Heart left ventricle (tissue), 16 donors: ENCODE results near the gene HPGD. TPM values are rescaled to one million over a fixed set of nuclear protein-coding genes. Genes with fewer than 3 reads are reported as not detected.

Experiments
- ATAC-seq, 4 donors: fragments of 200-7000 bp; cut with Tn5 transposase; one replicate each; pipeline ENCODE4 v1.9.1; 2020 to 2022; ENCODE audit warnings: moderate library complexity in 4 of 4, mild to moderate bottlenecking in 3 of 4, moderate number of reproducible peaks in 1 of 4
- DNase-seq, 5 donors: peaks; one replicate each; pipeline ENCODE4 v3.0.0-alpha.2; 2020
- H3K27ac ChIP-seq, 12 donors: fragments of 200-600 bp; sonication (generic) in 4 of 12; one replicate each; pipeline versions ENCODE4 v1.5.0 to v1.8.0; 2016 to 2022; ENCODE audit warnings: mild to moderate bottlenecking in 2 of 12
- H3K27me3 ChIP-seq, 9 donors: fragments of 200-600 bp; sonication (generic) in 2 of 9; one replicate each; pipeline versions ENCODE4 v1.5.1 to v1.8.0; 2016 to 2022; ENCODE audit warnings: mild to moderate bottlenecking in 3 of 9
- H3K36me3 ChIP-seq, 9 donors: fragments of 200-600 bp; sonication (generic) in 2 of 9; one replicate each; pipeline versions ENCODE4 v1.5.0 to v1.8.0; 2018 to 2022; ENCODE audit warnings: mild to moderate bottlenecking in 2 of 9
- H3K4me1 ChIP-seq, 12 donors: fragments of 200-600 bp; sonication (generic) in 4 of 12; one replicate each; pipeline versions ENCODE4 v1.5.0 to v1.8.0; 2016 to 2022; ENCODE audit warnings: mild to moderate bottlenecking in 3 of 12
- H3K4me3 ChIP-seq, 12 donors: fragments of 200-600 bp; sonication (generic) in 4 of 12; one replicate each; pipeline versions ENCODE4 v1.5.0 to v1.8.0; 2017 to 2022; ENCODE audit warnings: mild to moderate bottlenecking in 9 of 12, moderate library complexity in 4 of 12
- H3K9me3 ChIP-seq, 12 donors: fragments of 200-600 bp; sonication (generic) in 4 of 12; one replicate each; pipeline versions ENCODE4 v1.5.0 to v1.8.0; 2016 to 2022; ENCODE audit warnings: mild to moderate bottlenecking in 1 of 12
- CTCF ChIP-seq, 12 donors: fragments of 200-600 bp; sonication (generic) in 4 of 12; IDR thresholded peaks; one replicate each; pipeline versions ENCODE4 v1.5.0 to v1.8.0; 2018 to 2022; ENCODE audit warnings: antibody characterized with exemption in 12 of 12, mild to moderate bottlenecking in 5 of 12
- POLR2A ChIP-seq, 2 donors: fragments of 450-650 bp; IDR thresholded peaks; one replicate each; pipeline ENCODE4 v1.6.1; 2017; ENCODE audit warnings: antibody characterized with exemption in 2 of 2, mild to moderate bottlenecking in 2 of 2, moderate library complexity in 2 of 2
- WGBS, 4 donors: extraction: QIAGEN DNeasy Blood & Tissue Kit in 2 of 4; methylation state at CpG; one replicate each; pipeline versions ENCODE4 v1.1.5 to v1.1.7; 2013 to 2018; 5-methylcytosine and 5-hydroxymethylcytosine counted together
- intact Hi-C, 10 donors: fragments of 100-400 bp; cut with DNase I; formaldehyde crosslinking; loops; one replicate each; pipeline versions ENCODE4 v1.11.1 to v1.14.2; 2022
- polyA plus RNA-seq, 2 donors: library from polyadenylated mRNA; stranded (reverse); fragments of 200-250 nt; gene quantifications; one replicate each; pipeline ENCODE4 v1.2.3, GENCODE V29; 2013
- total RNA-seq, 9 donors: library from RNA; depleted of rRNA in 2 of 9; stranded (reverse); fragments of >200 nt in 2 of 9; fragmentation: NEBNext Ultra II Directional in 3 of 9; extraction: Animal tissue kit (Norgen Biotek cat#: 25700) in 3 of 9; gene quantifications; one replicate each; pipeline versions ENCODE4 v1.1.0 to v1.2.4, GENCODE V29; 2016 to 2023
- donor health status: ischemic (EF 13 %, LVEDD 7.1; RV severe dilation, severe dysfunction).
- donor health status: healthy with polysubstance abuse.
- donor health status: DM: no; HTN: yes; CAD: no.
- donor health status: DM: no; HTN: no; CAD: no.
- donor health status: ischemic (EF 25% LVEDD 6.9; RV normal size, moderate dysfunction).
- donor health status: ischemic (EF 25% LVEDD 5.7; RV mildly dilated, moderate dysfunction).
- donor health status: healthy.
- donor health status: DM: yes; HTN: yes; CAD: no.
- donor health status: ischemic (EF 35%, LVEDD 5.7; RV mildly dilated, moderate dysfunction).
- donor health status: nonischemic (EF 11% LVEDD 7.7; RV severe dilation, severe dysfunction).
- donor health status: DM: yes; HTN: yes; CAD: no.
- donor health status: PGD.
- donor health status: ischemic (EF 29% LVEDD 5.4; RV normal size, mild dysfunction).
- donor health status: nonischemic (EF 23%, LVEDD 6.1; RV moderate dilation, normal function).

Gene HPGD
- total and polyA plus RNA-seq, 11 donors, result 0.29 to 4.7 (median 0.91) TPM

DNA sequence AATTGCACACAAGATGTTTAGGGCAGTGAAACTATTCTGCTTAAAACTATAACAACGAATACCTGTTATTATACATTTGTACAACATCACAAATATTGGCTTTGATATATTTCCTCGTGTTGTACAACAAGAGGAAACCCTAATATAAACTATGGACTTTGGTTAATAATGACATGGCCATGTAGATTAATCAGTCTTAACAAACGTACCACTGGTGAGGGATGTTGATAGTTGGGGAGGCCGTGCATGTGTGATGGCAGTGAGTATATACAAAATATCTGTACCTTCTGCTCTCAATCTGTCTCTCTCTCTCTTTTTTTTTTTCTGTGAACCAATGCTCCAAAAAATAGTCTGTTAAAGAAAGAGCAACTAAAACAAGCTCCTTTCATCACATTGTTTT lies 22.2 kb upstream of the HPGD start:
- H3K27ac ChIP-seq, result no peak overlapping the region
- DNase-seq (no peak), ATAC-seq (no peak)
- H3K9me3 ChIP-seq, result peaks cover 0 to 11% (median 0%) of the 10 kb centered on the region in 12 donors
- no peaks in the 10 kb centered on the region for H3K36me3 ChIP-seq
- no peaks in the 10 kb centered on the region for H3K27me3 ChIP-seq
- no peak overlapping the region for H3K4me3 ChIP-seq
- TF ChIP-seq CTCF (IDR thresholded peaks at IDR 0.05) (no peak), POLR2A (IDR thresholded peaks at IDR 0.05) (no peak)
- 61 to 79% (median 77%) methylated on average over 4 of the region's 4 CpGs for WGBS, 4 donors
- no peaks in the 10 kb centered on the region for H3K4me1 ChIP-seq
- intact Hi-C loops, result no loop called here

- intact Hi-C loops, result no loop called here
- no peak for ATAC-seq
- no peak overlapping the region for H3K4me3 ChIP-seq
- H3K36me3 ChIP-seq, result no peaks in the 10 kb centered on the region
- H3K27ac ChIP-seq, result no peak overlapping the region
- WGBS, 4 donors, result 85 to 91% (median 88%) methylated on average over 8 to 10 of the region's 10 CpGs
- peaks cover 0 to 11% (median 0%) of the 10 kb centered on the region in 12 donors for H3K9me3 ChIP-seq
- H3K27me3 ChIP-seq, result no peaks in the 10 kb centered on the region
- H3K4me1 ChIP-seq, result no peaks in the 10 kb centered on the region
- no peak for DNase-seq
- TF ChIP-seq CTCF (IDR thresholded peaks at IDR 0.05) (no peak), POLR2A (IDR thresholded peaks at IDR 0.05) (no peak)
These were observed 17.9 kb upstream of the HPGD start for GRCh38 chr4:174540175-174540574.

GRCh38 chr4:174539571-174539970 lies 17.3 kb upstream of the HPGD start:
- TF ChIP-seq CTCF (IDR thresholded peaks at IDR 0.05) (no peak), POLR2A (IDR thresholded peaks at IDR 0.05) (no peak)
- intact Hi-C loops, result no loop called here
- 47 to 81% (median 77%) methylated on average over 3 of the region's 3 CpGs for WGBS, 4 donors
- Histone ChIP-seq H3K36me3 (no peaks in the 10 kb centered on the region), H3K27ac (no peak overlapping the region), H3K9me3 (peaks cover 0 to 11% (median 0%) of the 10 kb centered on the region in 12 donors), H3K4me1 (no peaks in the 10 kb centered on the region), H3K4me3 (no peak overlapping the region), H3K27me3 (no peaks in the 10 kb centered on the region)
- no peak for DNase-seq
- ATAC-seq, result no peak

DNA sequence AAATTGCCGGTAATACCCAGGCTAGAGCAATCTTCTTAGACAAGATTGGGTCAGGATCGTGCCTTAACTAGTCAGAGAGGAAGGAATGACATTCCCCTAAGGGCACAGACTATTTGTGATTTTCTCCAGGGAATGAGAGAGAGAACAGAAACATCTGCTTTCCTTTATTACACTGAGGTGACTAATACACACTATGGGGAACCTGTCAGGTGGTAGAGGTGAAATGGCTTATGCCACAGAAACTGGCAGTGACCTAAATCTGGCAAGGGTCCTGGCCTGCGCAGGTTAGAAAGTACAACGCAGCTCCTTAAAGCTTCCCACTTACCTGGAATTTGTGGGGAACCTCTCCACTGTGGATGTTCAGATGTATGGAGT lies 16.6 kb upstream of the HPGD start:
- ATAC-seq (no peak), DNase-seq (no peak)
- Histone ChIP-seq H3K9me3 (peaks cover 0 to 11% (median 0%) of the 10 kb centered on the region in 12 donors), H3K36me3 (no peaks in the 10 kb centered on the region), H3K27me3 (no peaks in the 10 kb centered on the region), H3K27ac (no peak overlapping the region), H3K4me3 (no peak overlapping the region), H3K4me1 (no peaks in the 10 kb centered on the region)
- intact Hi-C loops, result no loop called here
- WGBS, 4 donors, result 83 to 94% (median 89%) methylated on average over 4 of the region's 4 CpGs
- no peak for TF ChIP-seq POLR2A (IDR thresholded peaks at IDR 0.05)
- TF ChIP-seq CTCF (IDR thresholded peaks at IDR 0.05), result no peak
